Endothelial cell of umbilical vein (primary cell): ENCODE measurements around the gene CYP17A1. TPM values are rescaled to one million over a fixed set of nuclear protein-coding genes. Genes with fewer than 3 reads are reported as not detected.
A peak's percentile ranks its signal among the peaks of the same experiment; 100 is the strongest.

Experiments
- Bru-seq: library from RNA; stranded (reverse); fragments of 400-500 nt; gene quantifications from one replicate; lab custom pipeline; 2021; lab: Mats Ljungman, UMichigan
- BruChase-seq, 2 experiments: library from RNA; stranded (reverse); fragments of 400-500 nt; gene quantifications; one replicate each; lab custom pipeline; 2021; lab: Mats Ljungman, UMichigan
- BruUV-seq: library from RNA; stranded (reverse); fragments of 400-500 nt; replicated peaks from 2 replicates; lab custom pipeline; 2021; lab: Mats Ljungman, UMichigan
- CTCF ChIA-PET: fragments of 300-600, 350-600 bp; sonication (Branson Sonifier 250); formaldehyde crosslinking; loops from one replicate; lab custom pipeline; 2021; ENCODE audit warnings: antibody characterized with exemption, inconsistent platforms; lab: Charles Lee
- POLR2A ChIA-PET: fragments of 300-600, 350-600 bp; sonication (Branson Sonifier 250); formaldehyde crosslinking; loops from one replicate; lab custom pipeline; 2021; ENCODE audit warnings: antibody characterized with exemption, inconsistent platforms; lab: Charles Lee
- DNase-seq: peaks from one replicate; pipeline ENCODE4 v3.0.0-alpha.2; 2011; ENCODE audit warnings: low read depth, low spot score
- FAIRE-seq: peaks from 2 replicates; lab custom pipeline; 2011; peaks lifted over from hg19 to GRCh38; lab: Jason Lieb, UNC
- H2AFZ ChIP-seq: 2 replicates; pipeline ENCODE4 v1.6.0; 2012; ENCODE audit warnings: low read depth, low read length, control low read depth, inconsistent platforms
- H3K27ac ChIP-seq: 2 replicates; pipeline ENCODE4 v1.5.1; 2011; ENCODE audit warnings: low read depth, mild to moderate bottlenecking, control low read depth, low read length, moderate library complexity; ENCODE audit not compliant: insufficient read depth
- H3K27me3 ChIP-seq, 2 experiments: 2 replicates each; pipeline versions ENCODE4 v1.6.0 to v1.6.1; 2011; ENCODE audit warnings: low read length in 2 of 2, mixed read lengths in 1 of 2; ENCODE audit not compliant: control insufficient read depth in 2 of 2, insufficient read depth in 2 of 2
- H3K36me3 ChIP-seq, 2 experiments: 2 replicates in 1 of 2; 3 replicates in 1 of 2; pipeline ENCODE4 v1.5.1; 2011; ENCODE audit warnings: low read length in 2 of 2, mild to moderate bottlenecking in 1 of 2, moderate library complexity in 1 of 2; ENCODE audit not compliant: control insufficient read depth in 2 of 2, insufficient read depth in 2 of 2; ENCODE audit errors: extremely low read depth in 1 of 2
- H3K4me1 ChIP-seq: 3 replicates; pipeline ENCODE4 v1.5.1; 2011; ENCODE audit warnings: mild to moderate bottlenecking, low read length; ENCODE audit not compliant: control insufficient read depth, insufficient read depth; ENCODE audit errors: extremely low read depth
- H3K4me2 ChIP-seq: 2 replicates; pipeline ENCODE4 v1.6.1; 2011; ENCODE audit warnings: low read length, control low read depth, mixed read lengths; ENCODE audit not compliant: insufficient read depth
- H3K4me3 ChIP-seq, 3 experiments: fragments of 200-600 bp in 1 of 3; sonication (generic), shearing (Covaris generic) in 1 of 3; replicated peaks in 1 of 3; 2 replicates each; pipeline ENCODE4 v1.5.1; 2011 to 2016; ENCODE audit warnings: control low read depth in 3 of 3, low read length in 3 of 3, mild to moderate bottlenecking in 2 of 3, inconsistent platforms in 1 of 3, low read depth in 1 of 3, moderate library complexity in 1 of 3; ENCODE audit not compliant: insufficient read depth in 1 of 3
- H3K79me2 ChIP-seq: 2 replicates; pipeline ENCODE4 v1.6.0; 2012; ENCODE audit warnings: low read length, inconsistent platforms; ENCODE audit not compliant: control insufficient read depth, insufficient read depth
- H3K9ac ChIP-seq: replicated peaks from 2 replicates; pipeline ENCODE3; 2011; ENCODE audit warnings: low read length, control low read depth; ENCODE audit not compliant: insufficient read depth; ENCODE audit errors: extremely low read depth
- H3K9me1 ChIP-seq: replicated peaks from 3 replicates; pipeline ENCODE4 v1.6.0; 2011; ENCODE audit warnings: mild to moderate bottlenecking, low read length; ENCODE audit not compliant: control insufficient read depth, insufficient read depth; ENCODE audit errors: extremely low read depth
- H3K9me3 ChIP-seq: replicated peaks from 2 replicates; pipeline ENCODE4 v1.5.1; 2012; ENCODE audit warnings: low read length, inconsistent platforms; ENCODE audit not compliant: control insufficient read depth, insufficient read depth
- H4K20me1 ChIP-seq: replicated peaks from 2 replicates; pipeline ENCODE3; 2011; ENCODE audit warnings: mild to moderate bottlenecking, low read length; ENCODE audit not compliant: control insufficient read depth, insufficient read depth; ENCODE audit errors: extremely low read depth
- CTCF ChIP-seq, 2 donors: IDR thresholded peaks; 1 replicate in 1 of 2; 2 replicates in 1 of 2; pipeline ENCODE4 v1.5.1; 2011; ENCODE audit warnings: low read length in 2 of 2, mild to moderate bottlenecking in 2 of 2, moderate library complexity in 2 of 2, control low read depth in 1 of 2, inconsistent platforms in 1 of 2, low read depth in 1 of 2; ENCODE audit not compliant: insufficient read depth in 1 of 2; ENCODE audit errors: extremely low read depth in 1 of 2
- EZH2 ChIP-seq: IDR thresholded peaks from 2 replicates; pipeline ENCODE4 v1.6.1; 2012; ENCODE audit warnings: borderline replicate concordance, low read depth, mild to moderate bottlenecking, moderate library complexity, low read length, inconsistent platforms; ENCODE audit not compliant: severe bottlenecking
- FOS ChIP-seq: IDR thresholded peaks from 2 replicates; pipeline ENCODE4 v1.6.1; 2011; ENCODE audit warnings: mild to moderate bottlenecking, low read length, moderate library complexity, borderline replicate concordance; ENCODE audit not compliant: insufficient read depth
- GATA2 ChIP-seq: IDR thresholded peaks from 2 replicates; pipeline ENCODE4 v1.7.0; 2011; ENCODE audit warnings: low read depth, mild to moderate bottlenecking, moderate library complexity, mixed read lengths, low read length; ENCODE audit not compliant: insufficient read length, insufficient read depth
- JUN ChIP-seq: IDR thresholded peaks from 2 replicates; pipeline ENCODE4 v1.6.1; 2011; ENCODE audit warnings: borderline replicate concordance, low read depth; ENCODE audit not compliant: insufficient read length, insufficient read depth
- MAX ChIP-seq: IDR thresholded peaks from 2 replicates; pipeline ENCODE4 v1.6.1; 2011; ENCODE audit not compliant: insufficient read depth, insufficient read length
- MYC ChIP-seq: IDR thresholded peaks from one replicate; pipeline ENCODE4 v1.6.1; 2011; ENCODE audit warnings: mild to moderate bottlenecking, low read depth, low read length
- POLR2A ChIP-seq: IDR thresholded peaks from 2 replicates; pipeline ENCODE4 v1.6.1; 2012; ENCODE audit warnings: low read depth, mild to moderate bottlenecking, control low read depth, low read length
- POLR2AphosphoS5 ChIP-seq: IDR thresholded peaks from 2 replicates; pipeline ENCODE4 v1.6.1; 2012; ENCODE audit warnings: low read depth, mild to moderate bottlenecking, control low read depth, low read length, moderate library complexity; ENCODE audit not compliant: insufficient read depth
- dilution Hi-C: fragments of 300-500 bp; cut with MboI; formaldehyde crosslinking; loops from one replicate; pipeline ENCODE4 v1.15.0; 2019; ENCODE audit warnings: low sequenced_read_pairs; ENCODE audit not compliant: extremely low pct_ligation_motif_present
- intact Hi-C: fragments of 100-400 bp; cut with micrococcal nuclease; formaldehyde crosslinking; loops from one replicate; pipeline ENCODE4 v1.10.0; 2022
- long read RNA-seq: library from polyadenylated mRNA; stranded (forward); transcript quantifications from one replicate; pipeline ENCODE4 v2.0.0, GENCODE V29; 2021
- polyA minus RNA-seq, 3 experiments: library from RNA; depleted of rRNA, polyadenylated mRNA; stranded (reverse); fragments of >200 nt; gene quantifications; 1 replicate in 1 of 3; 2 replicates in 2 of 3; pipeline ENCODE4 v1.2.3, GENCODE V29; 2011
- polyA plus RNA-seq, 4 experiments: library from polyadenylated mRNA; depleted of rRNA in 3 of 4; stranded (reverse) in 3 of 4; unstranded in 1 of 4; fragments of >200 nt; gene quantifications; 2 replicates each; pipeline versions ENCODE4 v1.2.1 to v1.2.3, GENCODE V29; 2011 to 2012; ENCODE audit warnings: missing spikeins in 1 of 4
- total RNA-seq: library from RNA; stranded (reverse); gene quantifications from 2 replicates; pipeline ENCODE4 v1.2.3, GENCODE V29; 2021

The CYP17A1 gene
- total RNA-seq, result not detected in 2 replicates
- polyA plus RNA-seq, result not detected in 2 replicates
- polyA plus RNA-seq (2011; cell fraction: cytosol; rRNA removed), result not detected in 2 replicates
- polyA plus RNA-seq (2011; cell fraction: nucleus; rRNA removed), result not detected in 2 replicates
- polyA plus RNA-seq (2012), result not detected in 2 replicates
- polyA minus RNA-seq, result not detected in 2 replicates
- polyA minus RNA-seq (2011; cell fraction: cytosol; rRNA and poly(A)+ RNA removed), result not detected
- polyA minus RNA-seq (2011; cell fraction: nucleus; rRNA and poly(A)+ RNA removed), result not detected in 2 replicates
- Bru-seq, nascent RNA, result not detected
- not detected for BruChase-seq, experiment 1, labeled RNA remaining after a 6-hour chase
- percentile 10 among the genes with signal in this experiment for BruChase-seq, experiment 2, labeled RNA remaining after a 2-hour chase
- long read RNA-seq, result 0 reads

GRCh38 chr10:102837230-102837721 is at the start of gene CYP17A1:
Gene CYP17A1, minus strand, starts transcription at chr10:102837413. Its CDS starts 52 bp downstream, at chr10:102837361.
- dilution Hi-C loops, result no loop called here
- ChIA-PET CTCF (interaction anchor here (0.7 to 11.3 kb wide), 14 partner anchors 9 to 407 kb away, joined by 3 to 245 read pairs (median 6); partner anchors contain the start of genes AS3MT, CNNM2 and NT5C2), POLR2A (no interaction called here)
- H3K4me2 ChIP-seq, result no peak within 1 kb of the TSS
- intact Hi-C loops, result no loop called here
- H3K27ac ChIP-seq, result no peak within 1 kb of the TSS
- no peak within 1 kb of the TSS for H2AFZ ChIP-seq
- no peaks in the 10 kb centered on the region for H3K36me3 ChIP-seq
- no peaks in the 10 kb centered on the region for H3K9me1 ChIP-seq
- DNase-seq (no peak), FAIRE-seq (no peak)
- no peaks in the 10 kb centered on the region for H3K4me1 ChIP-seq
- H3K9ac ChIP-seq, result no peak within 1 kb of the TSS
- peaks cover 0 to 4% of the 10 kb centered on the region in 2 experiments for H3K27me3 ChIP-seq
- H3K9me3 ChIP-seq, result no peaks in the 10 kb centered on the region
- TF ChIP-seq POLR2AphosphoS5, result no peak
- TF ChIP-seq MAX, result no peak
- TF ChIP-seq FOS, result no peak
- no peak for TF ChIP-seq EZH2
- TF ChIP-seq POLR2A, result no peak
- TF ChIP-seq CTCF (IDR thresholded peaks at IDR 0.05; ENCODE audit: extremely low read depth in 1 of 2, insufficient read depth in 1 of 2, low read depth in 1 of 2, low read length in 2 of 2), result no peak
- no peak for TF ChIP-seq MYC
- no peak for TF ChIP-seq JUN
- no peak for TF ChIP-seq GATA2
- H3K79me2 ChIP-seq, result no peaks in the 10 kb centered on the region
- no peak within 1 kb of the TSS for H3K4me3 ChIP-seq
- no peaks in the 10 kb centered on the region for H4K20me1 ChIP-seq
- BruUV-seq, result no TSS peak
